Left ventricle myocardium inferior (tissue), 1 donor: ENCODE results near the gene SMYD2. TPM values are rescaled to one million over a fixed set of nuclear protein-coding genes. Genes with fewer than 3 reads are reported as not detected.
A peak's percentile ranks its signal among the peaks of the same experiment; 100 is the strongest.

Source experiments
- DNase-seq: peaks from one replicate; pipeline ENCODE4 v3.0.0-alpha.2; 2020
- H3K27ac ChIP-seq: fragments of 200-600 bp; replicated peaks from 2 replicates; pipeline ENCODE4 v1.8.0; 2021
- H3K27me3 ChIP-seq: fragments of 200-600 bp; 2 replicates; pipeline ENCODE4 v1.8.0; 2021; ENCODE audit warnings: low read depth
- H3K36me3 ChIP-seq: fragments of 200-600 bp; 2 replicates; pipeline ENCODE4 v1.8.0; 2021
- H3K4me1 ChIP-seq: fragments of 200-600 bp; 2 replicates; pipeline ENCODE4 v1.8.0; 2021
- H3K4me3 ChIP-seq: fragments of 200-600 bp; 2 replicates; pipeline ENCODE4 v1.8.0; 2021; ENCODE audit warnings: mild to moderate bottlenecking, moderate library complexity
- H3K9me3 ChIP-seq: fragments of 200-600 bp; replicated peaks from 2 replicates; pipeline ENCODE4 v1.8.0; 2021
- CTCF ChIP-seq: fragments of 200-600 bp; IDR thresholded peaks from 2 replicates; pipeline ENCODE4 v1.8.0; 2021; ENCODE audit warnings: antibody characterized with exemption, mild to moderate bottlenecking, borderline replicate concordance
- intact Hi-C: fragments of 100-400 bp; cut with micrococcal nuclease; formaldehyde crosslinking; loops from one replicate; pipeline ENCODE4 v1.11.0; 2022
- total RNA-seq: library from RNA; stranded (reverse); fragmentation: NEBNext Ultra II Directional; extraction: Animal tissue kit (Norgen Biotek cat#: 25700); gene quantifications from one replicate; pipeline ENCODE4 v1.2.1, GENCODE V29; 2021
- donor health status: DM: no; HTN: yes; CAD: no; lungs with severe emphysema.

SMYD2 gene
- total RNA-seq, 1 donor from 2014 or later = 247 TPM

GRCh38 chr1:214290424-214291037, 9.6 kb downstream of the SMYD2 start:
- intact Hi-C loops = no loop called here
- DNase-seq = peak; percentile 38
- Histone ChIP-seq H3K27me3 (no peaks in the 10 kb centered on the region), H3K36me3 (no peaks in the 10 kb centered on the region), H3K4me3 (peak overlapping the region; percentile 1), H3K4me1 (peaks cover 68% of the 10 kb centered on the region), H3K27ac (peak overlapping the region; percentile 57), H3K9me3 (no peaks in the 10 kb centered on the region)
- no peak for TF ChIP-seq CTCF

- Histone ChIP-seq H3K9me3 (no peaks in the 10 kb centered on the region), H3K36me3 (no peaks in the 10 kb centered on the region), H3K27me3 (no peaks in the 10 kb centered on the region), H3K4me3 (no peak overlapping the region), H3K27ac (no peak overlapping the region), H3K4me1 (peaks cover 78% of the 10 kb centered on the region)
- intact Hi-C loops = no loop called here
- DNase-seq = no peak
- no peak for TF ChIP-seq CTCF
Observed at GRCh38 chr1:214292322-214292721, 11.4 kb downstream of the SMYD2 start.

GRCh38 chr1:214295934-214296333, 15.0 kb downstream of the SMYD2 start:
- no peak for TF ChIP-seq CTCF
- intact Hi-C loops = no loop called here
- H3K27ac ChIP-seq = no peak overlapping the region
- H3K4me1 ChIP-seq = peaks cover 60% of the 10 kb centered on the region
- H3K9me3 ChIP-seq = no peaks in the 10 kb centered on the region
- no peaks in the 10 kb centered on the region for H3K27me3 ChIP-seq
- no peaks in the 10 kb centered on the region for H3K36me3 ChIP-seq
- H3K4me3 ChIP-seq = no peak overlapping the region
- DNase-seq = no peak

GRCh38 chr1:214296860-214297745, 16.1 kb downstream of the SMYD2 start:
- Histone ChIP-seq H3K4me3 (no peak overlapping the region), H3K9me3 (no peaks in the 10 kb centered on the region), H3K27me3 (no peaks in the 10 kb centered on the region), H3K27ac (peak overlapping the region; percentile 20), H3K4me1 (peaks cover 58% of the 10 kb centered on the region), H3K36me3 (no peaks in the 10 kb centered on the region)
- no peak for DNase-seq
- no peak for TF ChIP-seq CTCF
- intact Hi-C loops = no loop called here

GRCh38 chr1:214300149-214300780, 19.3 kb downstream of the SMYD2 start:
- Histone ChIP-seq H3K4me1 (peaks cover 67% of the 10 kb centered on the region), H3K36me3 (no peaks in the 10 kb centered on the region), H3K27ac (no peak overlapping the region), H3K9me3 (no peaks in the 10 kb centered on the region), H3K4me3 (no peak overlapping the region), H3K27me3 (no peaks in the 10 kb centered on the region)
- intact Hi-C loops = no loop called here
- no peak for TF ChIP-seq CTCF
- no peak for DNase-seq
